Fibroblast of upper back skin (primary cell): ENCODE measurements around the gene SMIM20.

Source experiments
- DNase-seq: peaks from one replicate; pipeline ENCODE4 v3.0.0-alpha.2; 2013

The SMIM20 gene

GRCh38 chr4:25965629-25966028, 51.6 kb downstream of the SMIM20 start:
- no peak for DNase-seq

GRCh38 chr4:25966171-25966570, 52.2 kb downstream of the SMIM20 start:
- peak; percentile 82 for DNase-seq

- DNase-seq, result no peak
Observed at GRCh38 chr4:25969374-25970155, 55.5 kb downstream of the SMIM20 start.

- peak; percentile 76 for DNase-seq
Observed at GRCh38 chr4:25970226-25970675, 56.2 kb downstream of the SMIM20 start.

GRCh38 chr4:25970691-25971432, 56.8 kb downstream of the SMIM20 start:
- DNase-seq, result peak; percentile 36

- DNase-seq, result no peak
Observed at GRCh38 chr4:25972366-25972765, 58.3 kb downstream of the SMIM20 start.

GRCh38 chr4:25972984-25973745, 59.1 kb downstream of the SMIM20 start:
- peak; percentile 26 for DNase-seq

GRCh38 chr4:25976780-25977179, 62.8 kb downstream of the SMIM20 start:
- DNase-seq, result no peak

GRCh38 chr4:25977397-25978170, 63.6 kb downstream of the SMIM20 start:
- DNase-seq, result no peak

GRCh38 chr4:25978327-25978726, 64.3 kb downstream of the SMIM20 start:
- no peak for DNase-seq
